CD4-positive, alpha-beta memory T cell (primary cell): ENCODE measurements around the gene SHFL. TPM values are rescaled to one million over a fixed set of nuclear protein-coding genes. Genes with fewer than 3 reads are reported as not detected.
A peak's percentile ranks its signal among the peaks of the same experiment; 100 is the strongest.

Experiments
- CTCF ChIA-PET: fragments of 350-600 bp; sonication (Branson Sonifier 250); formaldehyde crosslinking; loops from one replicate; lab custom pipeline; 2021; ENCODE audit warnings: inconsistent platforms; ENCODE audit not compliant: partially characterized antibody; lab: Charles Lee
- POLR2A ChIA-PET: fragments of 350-600 bp; sonication (Branson Sonifier 250); formaldehyde crosslinking; loops from one replicate; lab custom pipeline; 2021; ENCODE audit not compliant: partially characterized antibody; lab: Charles Lee
- DNase-seq, 5 donors: peaks; one replicate each; pipeline versions ENCODE4 v3.0.0 to v3.0.0-alpha.2; 2020 to 2022; ENCODE audit warnings: mixed read lengths in 1 of 5
- H3K27ac ChIP-seq: one replicate; pipeline ENCODE4 v1.7.0; 2013; ENCODE audit warnings: low read depth, low read length
- H3K27me3 ChIP-seq: 2 replicates; pipeline ENCODE4 v1.7.0; 2013; ENCODE audit warnings: mild to moderate bottlenecking, low read length, moderate library complexity; ENCODE audit not compliant: insufficient read depth
- H3K36me3 ChIP-seq: 2 replicates; pipeline ENCODE4 v1.7.0; 2013; ENCODE audit warnings: mild to moderate bottlenecking, low read length, moderate library complexity; ENCODE audit not compliant: insufficient read depth
- H3K4me1 ChIP-seq: 2 replicates; pipeline ENCODE4 v1.7.0; 2013; ENCODE audit warnings: mild to moderate bottlenecking, low read length, moderate library complexity; ENCODE audit not compliant: insufficient read depth
- H3K4me3 ChIP-seq, 2 donors: one replicate each; pipeline ENCODE4 v1.7.0; 2013; ENCODE audit warnings: low read length in 2 of 2, mild to moderate bottlenecking in 1 of 2
- H3K9me3 ChIP-seq, 2 donors: one replicate each; pipeline ENCODE4 v1.7.0; 2013; ENCODE audit warnings: low read length in 2 of 2, control low read depth in 1 of 2; ENCODE audit not compliant: control insufficient read depth in 1 of 2
- H3K27ac Mint-ChIP-seq, 7 donors: one replicate each; pipeline ENCODE4 v1.8.0; 2020 to 2021; ENCODE audit warnings: mixed read lengths in 7 of 7, mild to moderate bottlenecking in 6 of 7, inconsistent platforms in 3 of 7, moderate library complexity in 3 of 7
- H3K27me3 Mint-ChIP-seq, 2 donors: one replicate each; pipeline ENCODE4 v1.8.0; 2020 to 2021; ENCODE audit warnings: mixed read lengths in 2 of 2
- H3K36me3 Mint-ChIP-seq, 2 donors: one replicate each; pipeline ENCODE4 v1.8.0; 2020 to 2021; ENCODE audit warnings: mixed read lengths in 2 of 2, inconsistent platforms in 1 of 2, mild to moderate bottlenecking in 1 of 2
- H3K4me1 Mint-ChIP-seq, 4 donors: one replicate each; pipeline ENCODE4 v1.8.0; 2020 to 2021; ENCODE audit warnings: mixed read lengths in 4 of 4, mild to moderate bottlenecking in 1 of 4
- H3K4me3 Mint-ChIP-seq, 8 donors: one replicate each; pipeline ENCODE4 v1.8.0; 2020 to 2021; ENCODE audit warnings: mixed read lengths in 8 of 8, mild to moderate bottlenecking in 7 of 8, moderate library complexity in 6 of 8, inconsistent platforms in 3 of 8
- H3K9me3 Mint-ChIP-seq, 8 donors: one replicate each; pipeline ENCODE4 v1.8.0; 2020 to 2021; ENCODE audit warnings: mixed read lengths in 8 of 8, mild to moderate bottlenecking in 5 of 8, inconsistent platforms in 3 of 8, moderate library complexity in 1 of 8
- intact Hi-C: fragments of 100-400 bp; cut with micrococcal nuclease; formaldehyde crosslinking; loops from one replicate; pipeline ENCODE4 v1.15.1; 2023
- polyA plus RNA-seq, 2 donors: library from polyadenylated mRNA; unstranded; fragments of 300-500 nt; fragmentation: Illumina TruSeq; gene quantifications; one replicate each; pipeline ENCODE4 v1.2.3, GENCODE V29; 2021
- total RNA-seq, 2 experiments: library from RNA; stranded (reverse); gene quantifications; one replicate each; pipeline ENCODE4 v1.2.3, GENCODE V29; 2021

Gene SHFL
- total RNA-seq = 100 to 1,000 TPM; 112 TPM
- 10 to 100 TPM; 25.7 to 58.2 TPM for polyA plus RNA-seq

GRCh38 chr19:10085641-10086590 lies at the start of gene SHFL:
Gene SHFL, plus strand, starts transcription at chr19:10086317. Its CDS starts 111 bp downstream, at chr19:10086428.
- H3K27ac Mint-ChIP-seq = peak within 1 kb of the TSS; percentile 84 to 91 (median 87)
- Histone ChIP-seq H3K4me1 (peaks cover 12% of the 10 kb centered on the region), H3K27ac (peak within 1 kb of the TSS; percentile 88), H3K4me3 (peak within 1 kb of the TSS; percentile 76 to 84), H3K27me3 (no peaks in the 10 kb centered on the region), H3K9me3 (no peaks in the 10 kb centered on the region), H3K36me3 (peaks cover 14% of the 10 kb centered on the region)
- POLR2A ChIA-PET = interaction anchor here (1.0 kb wide), 1 partner anchor 20 kb away, joined by 3 read pairs; the partner anchor contains the start of gene PPAN
- H3K4me3 Mint-ChIP-seq = peak within 1 kb of the TSS; percentile 85 to 90 (median 87)
- intact Hi-C loops = loop anchor here (1.0 kb wide), 2 partner anchors 10 to 20 kb away; partner anchors contain the start of gene PPAN
- DNase-seq = peak; percentile 82 to 86 (median 83)
- H3K27me3 Mint-ChIP-seq = no peaks in the 10 kb centered on the region
- peaks cover 4 to 21% of the 10 kb centered on the region in 2 donors for H3K36me3 Mint-ChIP-seq
- H3K4me1 Mint-ChIP-seq = peaks cover 6 to 17% (median 13%) of the 10 kb centered on the region in 4 donors
- H3K9me3 Mint-ChIP-seq = peaks cover 0 to 2% (median 0%) of the 10 kb centered on the region in 8 donors
- CTCF ChIA-PET = no interaction called here

GRCh38 chr19:10036601-10037071 lies 49.5 kb upstream of the SHFL start:
- no peaks in the 10 kb centered on the region for H3K4me1 Mint-ChIP-seq
- H3K27me3 ChIP-seq = no peaks in the 10 kb centered on the region
- no peak overlapping the region for H3K27ac Mint-ChIP-seq
- ChIA-PET CTCF (interaction anchor here (1.3 kb wide), 1 partner anchor 9 kb away, joined by 4 read pairs; no protein-coding TSS in a partner anchor), POLR2A (no interaction called here)
- H3K4me1 ChIP-seq = no peaks in the 10 kb centered on the region
- intact Hi-C loops = no loop called here
- H3K27me3 Mint-ChIP-seq = peaks cover 20 to 26% of the 10 kb centered on the region in 2 donors
- no peaks in the 10 kb centered on the region for H3K9me3 ChIP-seq
- no peak overlapping the region for H3K27ac ChIP-seq
- no peak overlapping the region for H3K4me3 ChIP-seq
- H3K4me3 Mint-ChIP-seq = no peak overlapping the region
- DNase-seq = no peak
- no peaks in the 10 kb centered on the region for H3K36me3 ChIP-seq
- H3K36me3 Mint-ChIP-seq = no peaks in the 10 kb centered on the region
- H3K9me3 Mint-ChIP-seq = no peaks in the 10 kb centered on the region

GRCh38 chr19:10037367-10037766 lies 48.8 kb upstream of the SHFL start:
- H3K36me3 Mint-ChIP-seq = no peaks in the 10 kb centered on the region
- no peaks in the 10 kb centered on the region for H3K4me1 Mint-ChIP-seq
- no peak overlapping the region for H3K27ac ChIP-seq
- no peaks in the 10 kb centered on the region for H3K27me3 ChIP-seq
- intact Hi-C loops = no loop called here
- H3K36me3 ChIP-seq = no peaks in the 10 kb centered on the region
- no peak for DNase-seq
- H3K9me3 Mint-ChIP-seq = no peaks in the 10 kb centered on the region
- no peaks in the 10 kb centered on the region for H3K9me3 ChIP-seq
- no peaks in the 10 kb centered on the region for H3K4me1 ChIP-seq
- H3K27me3 Mint-ChIP-seq = peaks cover 19 to 27% of the 10 kb centered on the region in 2 donors
- no peak overlapping the region for H3K27ac Mint-ChIP-seq
- no peak overlapping the region for H3K4me3 Mint-ChIP-seq
- ChIA-PET POLR2A (no interaction called here), CTCF (interaction anchor here (1.3 kb wide), 1 partner anchor 10 kb away, joined by 3 read pairs; no protein-coding TSS in a partner anchor)
- no peak overlapping the region for H3K4me3 ChIP-seq

- DNase-seq = no peak
Measured at GRCh38 chr19:10037809-10038208, 48.3 kb upstream of the SHFL start.

GRCh38 chr19:10043286-10043927 lies 42.7 kb upstream of the SHFL start:
- Histone ChIP-seq H3K36me3 (no peaks in the 10 kb centered on the region), H3K27ac (no peak overlapping the region), H3K27me3 (no peaks in the 10 kb centered on the region), H3K4me1 (no peaks in the 10 kb centered on the region), H3K4me3 (no peak overlapping the region), H3K9me3 (no peaks in the 10 kb centered on the region)
- no peaks in the 10 kb centered on the region for H3K36me3 Mint-ChIP-seq
- CTCF ChIA-PET = no interaction called here
- peaks cover 18 to 33% of the 10 kb centered on the region in 2 donors for H3K27me3 Mint-ChIP-seq
- no peak overlapping the region for H3K4me3 Mint-ChIP-seq
- no peak overlapping the region for H3K27ac Mint-ChIP-seq
- H3K9me3 Mint-ChIP-seq = peaks cover 0 to 8% (median under 1%) of the 10 kb centered on the region in 8 donors
- DNase-seq = no peak
- peaks cover 0 to 4% (median 0%) of the 10 kb centered on the region in 4 donors for H3K4me1 Mint-ChIP-seq
- POLR2A ChIA-PET = no interaction called here
- intact Hi-C loops = no loop called here

More at GRCh38 chr19:10037809-10038208, 48.3 kb upstream of the SHFL start:
- CTCF ChIA-PET = interaction anchor here (1.3 kb wide), 1 partner anchor 10 kb away, joined by 3 read pairs; no protein-coding TSS in a partner anchor
- intact Hi-C loops = no loop called here
- Mint-ChIP-seq H3K9me3 (no peaks in the 10 kb centered on the region), H3K4me1 (no peaks in the 10 kb centered on the region), H3K27me3 (peaks cover 17 to 24% of the 10 kb centered on the region in 2 donors), H3K36me3 (no peaks in the 10 kb centered on the region), H3K27ac (no peak overlapping the region), H3K4me3 (no peak overlapping the region)
- POLR2A ChIA-PET = no interaction called here
- no peak overlapping the region for H3K4me3 ChIP-seq
- no peaks in the 10 kb centered on the region for H3K36me3 ChIP-seq
- H3K9me3 ChIP-seq = no peaks in the 10 kb centered on the region
- H3K27me3 ChIP-seq = no peaks in the 10 kb centered on the region
- no peaks in the 10 kb centered on the region for H3K4me1 ChIP-seq
- H3K27ac ChIP-seq = no peak overlapping the region

GRCh38 chr19:10044390-10044789 lies 41.7 kb upstream of the SHFL start:
- ChIA-PET POLR2A (no interaction called here), CTCF (interaction anchor here (1.3 kb wide), 1 partner anchor 15 kb away, joined by 3 read pairs; no protein-coding TSS in a partner anchor)
- no peaks in the 10 kb centered on the region for H3K27me3 ChIP-seq
- no peaks in the 10 kb centered on the region for H3K36me3 Mint-ChIP-seq
- H3K4me1 Mint-ChIP-seq = peaks cover 0 to 4% (median 0%) of the 10 kb centered on the region in 4 donors
- intact Hi-C loops = no loop called here
- H3K4me3 ChIP-seq = no peak overlapping the region
- H3K4me1 ChIP-seq = no peaks in the 10 kb centered on the region
- H3K27ac Mint-ChIP-seq = no peak overlapping the region
- H3K36me3 ChIP-seq = no peaks in the 10 kb centered on the region
- H3K27ac ChIP-seq = no peak overlapping the region
- no peaks in the 10 kb centered on the region for H3K9me3 ChIP-seq
- H3K9me3 Mint-ChIP-seq = peaks cover 0 to 8% (median under 1%) of the 10 kb centered on the region in 8 donors
- H3K27me3 Mint-ChIP-seq = peaks cover 16 to 26% of the 10 kb centered on the region in 2 donors
- DNase-seq = no peak
- no peak overlapping the region for H3K4me3 Mint-ChIP-seq
